ENCODE results near the gene FHIT.

FHIT gene

GRCh38 chr3:59996056-59996455 lies 1255.2 kb downstream of the FHIT start:
- TF ChIP-seq FOXP2 (optimal IDR thresholded peaks at IDR 0.05; ENCODE audit: borderline replicate concordance, extremely low read depth, extremely low read length, insufficient read depth) = no peak
- no peak for TF ChIP-seq POLR2AphosphoS5 (IDR thresholded peaks at IDR 0.05; ENCODE audit: low read depth, low read length)
- no peak for TF ChIP-seq TAF1 (IDR thresholded peaks at IDR 0.05; ENCODE audit: borderline replicate concordance, insufficient read depth, low read length)
- no peak for TF ChIP-seq SIN3A (IDR thresholded peaks at IDR 0.05; ENCODE audit: borderline replicate concordance, insufficient read depth, low read length)
- no peak for TF ChIP-seq REST (IDR thresholded peaks at IDR 0.05; ENCODE audit: insufficient read depth in 1 of 2, low read depth in 2 of 2, low read length in 2 of 2)

GRCh38 chr3:59995563-59995962 lies 1255.7 kb downstream of the FHIT start:
- TF ChIP-seq POLR2AphosphoS5 (IDR thresholded peaks at IDR 0.05; ENCODE audit: low read depth, low read length) (no peak), REST (IDR thresholded peaks at IDR 0.05; ENCODE audit: insufficient read depth in 1 of 2, low read depth in 2 of 2, low read length in 2 of 2) (no peak), SIN3A (IDR thresholded peaks at IDR 0.05; ENCODE audit: borderline replicate concordance, insufficient read depth, low read length) (no peak), TAF1 (IDR thresholded peaks at IDR 0.05; ENCODE audit: borderline replicate concordance, insufficient read depth, low read length) (no peak), FOXP2 (optimal IDR thresholded peaks at IDR 0.05; ENCODE audit: borderline replicate concordance, extremely low read depth, extremely low read length, insufficient read depth) (no peak)

GRCh38 chr3:59994732-59995304 lies 1256.4 kb downstream of the FHIT start:
- no peak for TF ChIP-seq TAF1 (IDR thresholded peaks at IDR 0.05; ENCODE audit: borderline replicate concordance, insufficient read depth, low read length)
- TF ChIP-seq SIN3A (IDR thresholded peaks at IDR 0.05; ENCODE audit: borderline replicate concordance, insufficient read depth, low read length) = no peak
- no peak for TF ChIP-seq FOXP2 (optimal IDR thresholded peaks at IDR 0.05; ENCODE audit: borderline replicate concordance, extremely low read depth, extremely low read length, insufficient read depth)
- no peak for TF ChIP-seq REST (IDR thresholded peaks at IDR 0.05; ENCODE audit: insufficient read depth in 1 of 2, low read depth in 2 of 2, low read length in 2 of 2)
- TF ChIP-seq POLR2AphosphoS5 (IDR thresholded peaks at IDR 0.05; ENCODE audit: low read depth, low read length) = no peak

GRCh38 chr3:59992578-59992977 lies 1258.7 kb downstream of the FHIT start:
- TF ChIP-seq SIN3A (IDR thresholded peaks at IDR 0.05; ENCODE audit: borderline replicate concordance, insufficient read depth, low read length) (no peak), REST (IDR thresholded peaks at IDR 0.05; ENCODE audit: insufficient read depth in 1 of 2, low read depth in 2 of 2, low read length in 2 of 2) (no peak), FOXP2 (optimal IDR thresholded peaks at IDR 0.05; ENCODE audit: borderline replicate concordance, extremely low read depth, extremely low read length, insufficient read depth) (no peak), POLR2AphosphoS5 (IDR thresholded peaks at IDR 0.05; ENCODE audit: low read depth, low read length) (no peak), TAF1 (IDR thresholded peaks at IDR 0.05; ENCODE audit: borderline replicate concordance, insufficient read depth, low read length) (no peak)
